ENCODE data around the gene TAC4.
"Not testable (repeated sequence)": the region's sequence is repeated elsewhere in the genome, so short reads cannot be mapped to it uniquely, and the experiment has no call there.

TAC4 gene

DNA sequence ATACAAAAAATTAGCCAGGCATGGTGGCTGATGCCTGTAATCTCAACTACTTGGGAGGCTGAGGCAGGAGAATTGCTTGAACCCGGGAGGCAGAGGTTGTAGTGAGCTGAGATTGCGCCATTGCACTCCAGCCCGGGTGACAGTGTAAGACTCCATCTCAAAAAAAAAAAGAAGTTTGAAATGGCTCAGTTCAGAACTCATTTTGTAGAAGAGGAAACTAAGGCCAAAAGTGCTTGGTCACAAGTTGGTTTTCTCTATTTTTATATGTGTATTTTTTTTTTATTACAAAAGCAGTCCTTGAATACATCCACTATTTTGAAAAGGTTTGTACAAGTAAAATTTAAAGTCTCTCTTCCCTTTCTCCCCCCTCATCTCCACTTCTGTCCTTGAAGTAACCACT, 5.5 kb downstream of the TAC4 start:
- H3K27ac Mint-ChIP-seq = no peak overlapping the region
- peaks cover 12% of the 10 kb centered on the region for H3K36me3 Mint-ChIP-seq (ENCODE audit: low read depth)
- no peaks in the 10 kb centered on the region for H3K9me3 Mint-ChIP-seq
- no peaks in the 10 kb centered on the region for H3K27me3 Mint-ChIP-seq (ENCODE audit: low read depth)
- peaks cover 6% of the 10 kb centered on the region for H3K4me1 Mint-ChIP-seq (ENCODE audit: low read depth)
- no peak overlapping the region for H3K4me3 Mint-ChIP-seq

DNA sequence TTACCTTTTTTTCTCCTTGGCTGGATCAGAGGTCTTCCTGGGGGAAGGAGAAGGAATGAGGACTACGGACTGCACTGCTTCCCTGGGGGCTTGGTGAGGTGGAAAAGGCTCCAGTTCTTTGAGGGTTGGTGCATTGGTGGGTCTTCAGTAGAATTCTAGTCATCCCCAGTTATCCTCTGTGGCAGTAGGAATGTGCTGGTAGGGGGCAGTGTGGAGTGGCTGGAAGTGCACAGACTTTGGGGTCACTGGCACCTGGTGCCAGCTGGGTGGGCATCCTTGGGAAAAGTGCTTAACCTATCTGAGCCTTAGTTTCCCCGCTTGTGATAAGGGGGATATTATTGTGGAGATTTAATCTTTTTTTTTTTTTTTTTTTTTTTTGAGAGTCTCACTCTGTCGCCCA, 6.3 kb downstream of the TAC4 start:
- Mint-ChIP-seq H3K36me3 (ENCODE audit: low read depth) (peaks cover 10% of the 10 kb centered on the region), H3K27ac (no peak overlapping the region), H3K4me1 (ENCODE audit: low read depth) (peaks cover 6% of the 10 kb centered on the region), H3K4me3 (no peak overlapping the region), H3K27me3 (ENCODE audit: low read depth) (no peaks in the 10 kb centered on the region), H3K9me3 (no peaks in the 10 kb centered on the region)

DNA sequence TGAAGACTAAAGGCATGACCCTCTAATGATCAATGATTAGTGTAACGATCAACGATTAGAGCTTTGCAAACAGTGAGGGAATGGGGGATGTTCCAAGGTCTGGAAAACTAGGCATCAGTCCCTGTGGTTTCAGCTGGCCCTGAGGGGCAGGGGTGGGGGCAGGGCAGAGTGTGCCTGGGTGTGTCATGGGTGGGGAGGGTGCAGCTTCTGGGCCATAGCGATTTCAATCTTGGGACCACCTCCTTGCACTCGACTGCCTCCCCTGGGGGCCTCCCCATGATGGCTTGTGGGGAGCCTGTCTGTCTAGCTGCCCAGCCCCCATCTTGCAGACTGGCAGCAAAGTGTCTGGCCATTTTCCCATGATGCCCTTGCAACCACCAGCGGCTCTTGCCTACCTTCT, 8.4 kb downstream of the TAC4 start:
- H3K9me3 Mint-ChIP-seq = no peaks in the 10 kb centered on the region
- H3K4me1 Mint-ChIP-seq (ENCODE audit: low read depth) = no peaks in the 10 kb centered on the region
- H3K36me3 Mint-ChIP-seq (ENCODE audit: low read depth) = peaks cover 15% of the 10 kb centered on the region

DNA sequence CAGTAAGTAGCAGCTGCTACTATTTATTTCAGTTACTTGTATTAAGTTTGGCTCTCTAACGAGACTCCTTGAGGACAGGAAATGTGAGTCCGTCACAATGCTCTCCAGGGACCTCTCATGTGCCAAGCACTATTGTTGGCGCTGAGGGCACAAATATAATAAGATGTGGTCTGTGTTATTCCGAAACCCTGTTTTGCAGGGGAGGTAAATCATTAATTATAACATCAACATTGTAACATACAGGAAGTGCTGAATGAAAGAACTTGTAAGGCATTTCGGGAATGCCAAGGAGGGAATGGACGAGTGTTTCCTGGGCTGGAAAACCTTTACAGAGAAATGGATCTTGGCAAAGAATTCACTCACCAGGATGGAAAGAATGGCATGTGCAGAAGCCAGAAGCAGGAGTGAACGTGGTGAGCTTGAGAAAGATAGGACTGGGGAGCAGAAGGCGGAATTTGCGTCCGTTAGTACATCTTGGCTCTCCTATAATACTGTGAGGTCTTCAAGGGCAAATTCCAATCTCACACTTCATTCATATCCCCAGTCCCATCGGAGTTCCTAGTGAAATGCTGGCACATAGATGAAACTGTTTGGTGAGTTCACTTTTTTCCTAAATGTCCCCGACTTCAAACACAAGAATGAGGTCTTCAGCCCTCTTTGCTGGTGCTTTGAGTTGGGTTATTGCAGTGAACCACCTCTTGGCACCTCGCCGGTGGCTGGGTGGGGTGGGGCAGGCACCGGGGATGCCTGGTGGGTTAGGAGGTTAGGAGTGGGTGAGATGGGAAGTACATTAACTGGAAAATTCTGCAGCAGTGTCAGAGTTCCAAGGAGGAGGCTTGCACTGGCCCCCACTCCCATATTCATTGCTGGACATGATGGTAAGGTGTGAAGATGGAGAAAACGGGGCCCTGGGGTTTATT, 11.5 kb downstream of the TAC4 start:
- Mint-ChIP-seq H3K4me1 (ENCODE audit: low read depth) (no peaks in the 10 kb centered on the region), H3K27me3 (ENCODE audit: low read depth) (no peaks in the 10 kb centered on the region), H3K27ac (no peak overlapping the region), H3K36me3 (ENCODE audit: low read depth) (peaks cover 24% of the 10 kb centered on the region), H3K4me3 (no peak overlapping the region), H3K9me3 (no peaks in the 10 kb centered on the region)

More for the DNA sequence above, 8.4 kb downstream of the TAC4 start:
- no peak overlapping the region for H3K27ac Mint-ChIP-seq
- H3K27me3 Mint-ChIP-seq (ENCODE audit: low read depth) = no peaks in the 10 kb centered on the region
- no peak overlapping the region for H3K4me3 Mint-ChIP-seq

DNA sequence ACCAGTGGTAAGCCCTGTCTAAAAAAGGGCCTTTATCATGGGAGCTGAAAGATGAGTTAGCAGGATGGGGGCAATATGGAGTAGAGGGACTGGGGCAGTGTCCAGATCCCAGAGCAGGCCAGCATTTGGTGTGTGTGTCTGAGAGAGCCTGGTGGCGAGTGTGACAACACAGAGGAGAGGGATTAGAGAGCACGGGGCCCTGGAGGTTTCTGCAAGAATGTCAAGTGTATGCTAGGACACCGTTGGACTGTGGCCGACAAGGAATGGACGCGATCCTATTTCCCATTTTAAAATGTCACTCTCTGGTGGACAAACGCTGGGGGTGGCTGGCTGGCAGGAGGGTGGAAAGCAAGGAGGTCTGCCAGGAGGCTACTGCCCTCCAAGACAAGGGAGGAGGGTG, 12.4 kb downstream of the TAC4 start:
- no peak overlapping the region for H3K27ac Mint-ChIP-seq
- H3K27me3 Mint-ChIP-seq (ENCODE audit: low read depth) = no peaks in the 10 kb centered on the region
- H3K4me3 Mint-ChIP-seq = no peak overlapping the region
- no peaks in the 10 kb centered on the region for H3K9me3 Mint-ChIP-seq
- no peaks in the 10 kb centered on the region for H3K4me1 Mint-ChIP-seq (ENCODE audit: low read depth)
- peaks cover 24% of the 10 kb centered on the region for H3K36me3 Mint-ChIP-seq (ENCODE audit: low read depth)

DNA sequence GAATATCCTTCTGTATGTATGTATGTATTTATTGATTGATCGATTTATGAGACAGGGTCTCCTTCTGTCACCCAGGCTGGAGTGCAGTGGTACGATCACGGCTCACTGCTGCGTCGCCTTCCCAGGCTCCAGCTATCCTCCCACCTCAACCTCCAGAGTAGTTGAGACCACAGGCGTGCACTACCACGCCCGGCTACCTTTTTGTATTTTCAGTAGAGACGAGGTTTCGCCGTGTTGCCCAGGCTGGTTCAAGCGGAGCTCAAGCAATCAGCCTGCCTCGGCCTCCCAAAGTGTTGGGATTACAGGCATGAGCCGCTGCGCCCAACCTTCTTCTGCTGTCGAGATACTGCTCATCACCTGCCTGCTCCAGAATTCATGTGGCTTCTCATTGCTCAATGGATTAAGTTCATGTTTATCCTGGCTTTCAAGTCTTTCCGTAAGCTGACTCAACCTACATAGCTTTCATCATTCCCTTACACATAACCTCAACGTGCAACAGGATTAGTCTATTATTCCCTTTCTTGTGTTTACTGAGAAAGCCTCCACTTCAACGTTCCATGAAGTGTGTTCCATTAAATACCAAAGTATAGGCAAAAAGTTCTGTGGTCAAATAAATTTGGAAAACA, 13.6 kb downstream of the TAC4 start:
- H3K4me3 Mint-ChIP-seq = no peak overlapping the region
- H3K27me3 Mint-ChIP-seq (ENCODE audit: low read depth) = no peaks in the 10 kb centered on the region

DNA sequence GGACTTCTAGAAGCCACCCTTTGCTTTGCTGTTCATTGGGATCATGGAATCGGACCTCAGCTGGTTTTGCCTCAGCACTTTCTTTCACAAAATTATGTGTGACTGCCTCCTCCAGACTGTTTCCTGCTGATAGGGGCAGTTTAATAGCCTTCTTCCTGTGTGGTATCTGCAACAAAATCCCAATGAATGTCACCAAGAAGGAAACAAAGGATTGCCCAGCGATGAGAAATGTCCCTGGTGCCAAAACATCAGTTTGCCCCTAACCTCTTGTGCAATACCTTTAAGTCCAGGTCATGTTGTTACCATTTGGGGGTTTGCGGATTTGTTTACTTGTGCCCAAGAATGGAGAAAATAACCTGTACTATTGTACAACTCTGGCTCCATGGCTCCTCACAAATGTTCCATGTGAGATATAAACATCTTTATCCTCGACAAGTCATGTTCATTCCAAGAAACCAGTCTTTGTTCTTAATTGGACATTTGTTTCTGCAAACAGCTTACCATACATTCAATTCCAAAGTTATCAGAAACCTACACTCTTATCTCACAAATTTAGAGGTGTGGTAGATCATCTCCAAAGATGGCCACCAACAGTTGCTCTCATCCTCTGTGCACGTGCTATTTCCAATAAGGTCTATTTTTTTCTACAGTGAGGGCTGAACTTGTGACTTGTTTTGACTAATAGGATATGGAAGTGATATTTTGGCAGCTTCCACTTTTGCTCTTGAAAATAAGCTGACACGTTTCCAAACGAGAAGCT, 14.8 kb downstream of the TAC4 start:
- H3K36me3 Mint-ChIP-seq (ENCODE audit: low read depth) = peaks cover 32% of the 10 kb centered on the region
- no peak overlapping the region for H3K4me3 Mint-ChIP-seq
- no peaks in the 10 kb centered on the region for H3K9me3 Mint-ChIP-seq
- H3K27me3 Mint-ChIP-seq (ENCODE audit: low read depth) = no peaks in the 10 kb centered on the region
- no peak overlapping the region for H3K27ac Mint-ChIP-seq
- H3K4me1 Mint-ChIP-seq (ENCODE audit: low read depth) = peaks cover 4% of the 10 kb centered on the region

More for the DNA sequence above, 13.6 kb downstream of the TAC4 start:
- Mint-ChIP-seq H3K4me1 (ENCODE audit: low read depth) (no peaks in the 10 kb centered on the region), H3K27ac (no peak overlapping the region), H3K9me3 (no peaks in the 10 kb centered on the region), H3K36me3 (ENCODE audit: low read depth) (peaks cover 22% of the 10 kb centered on the region)

DNA sequence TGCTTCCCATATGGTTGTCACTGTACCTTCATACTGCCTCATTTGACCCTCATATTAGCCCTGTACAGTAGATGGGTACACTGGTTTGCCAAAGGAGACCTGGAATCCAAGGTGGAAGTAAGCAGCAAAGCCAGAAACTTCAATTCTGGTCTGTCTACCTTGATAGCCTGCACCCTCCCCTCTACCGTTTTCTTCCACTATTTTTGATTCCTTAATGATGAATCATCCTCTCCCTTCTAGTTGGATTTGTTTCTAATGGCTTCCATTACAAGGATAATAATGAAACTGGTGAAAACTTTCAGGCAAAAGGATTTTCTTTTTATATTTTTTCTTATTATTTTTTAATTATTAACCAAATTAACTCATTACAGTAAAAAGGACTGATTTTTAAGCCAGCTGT, 17.3 kb downstream of the TAC4 start:
- Mint-ChIP-seq H3K4me1 (ENCODE audit: low read depth) (peaks cover 4% of the 10 kb centered on the region), H3K27me3 (ENCODE audit: low read depth) (no peaks in the 10 kb centered on the region), H3K36me3 (ENCODE audit: low read depth) (peaks cover 45% of the 10 kb centered on the region), H3K27ac (no peak overlapping the region), H3K4me3 (no peak overlapping the region), H3K9me3 (no peaks in the 10 kb centered on the region)

DNA sequence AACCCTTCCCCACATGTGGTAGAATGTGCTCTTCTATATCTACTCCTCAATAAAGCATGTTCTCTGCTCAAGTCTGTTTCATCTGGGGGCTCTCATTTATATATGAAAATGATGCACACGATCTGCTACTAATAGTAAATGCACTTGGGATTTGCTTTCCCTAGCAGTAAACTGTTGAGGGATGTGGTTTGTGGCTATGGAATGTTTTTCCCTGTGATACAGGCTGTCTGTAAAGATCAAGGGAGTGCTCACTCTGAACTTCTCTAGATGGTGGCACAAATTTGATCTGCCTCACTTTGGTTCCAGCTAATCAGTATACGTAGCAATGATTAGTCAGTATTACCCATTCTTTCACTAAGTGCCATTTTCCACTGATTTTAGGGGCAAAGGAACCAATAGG, 18.8 kb downstream of the TAC4 start:
- Mint-ChIP-seq H3K27me3 (ENCODE audit: low read depth) (no peaks in the 10 kb centered on the region), H3K4me3 (no peak overlapping the region), H3K36me3 (ENCODE audit: low read depth) (peaks cover 50% of the 10 kb centered on the region), H3K9me3 (no peaks in the 10 kb centered on the region), H3K4me1 (ENCODE audit: low read depth) (peaks cover 4% of the 10 kb centered on the region), H3K27ac (no peak overlapping the region)

DNA sequence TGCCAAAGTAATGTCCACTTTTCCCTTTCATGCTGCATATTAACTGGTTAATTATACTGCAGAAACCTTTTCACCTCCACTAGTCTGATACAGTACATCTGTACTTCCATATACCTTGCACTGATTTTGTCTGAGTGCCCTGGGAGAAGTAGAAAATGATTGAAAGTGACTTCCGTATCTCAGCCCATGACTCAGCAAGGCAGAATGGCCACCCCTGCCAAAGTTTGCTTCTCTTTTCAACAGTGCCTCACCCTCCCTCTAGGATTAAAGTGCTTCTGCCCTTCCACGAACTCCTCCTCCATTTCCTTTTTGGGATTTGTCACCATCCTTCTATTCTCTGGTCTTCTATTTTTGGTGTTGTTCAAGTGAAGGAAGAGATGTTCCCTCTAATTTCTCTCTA, 19.5 kb downstream of the TAC4 start:
- H3K9me3 Mint-ChIP-seq; H3K4me1 Mint-ChIP-seq (ENCODE audit: low read depth); H3K27ac Mint-ChIP-seq; H3K4me3 Mint-ChIP-seq; H3K27me3 Mint-ChIP-seq (ENCODE audit: low read depth): not testable (repeated sequence)
- peaks cover 50% of the 10 kb centered on the region for H3K36me3 Mint-ChIP-seq (ENCODE audit: low read depth)

DNA sequence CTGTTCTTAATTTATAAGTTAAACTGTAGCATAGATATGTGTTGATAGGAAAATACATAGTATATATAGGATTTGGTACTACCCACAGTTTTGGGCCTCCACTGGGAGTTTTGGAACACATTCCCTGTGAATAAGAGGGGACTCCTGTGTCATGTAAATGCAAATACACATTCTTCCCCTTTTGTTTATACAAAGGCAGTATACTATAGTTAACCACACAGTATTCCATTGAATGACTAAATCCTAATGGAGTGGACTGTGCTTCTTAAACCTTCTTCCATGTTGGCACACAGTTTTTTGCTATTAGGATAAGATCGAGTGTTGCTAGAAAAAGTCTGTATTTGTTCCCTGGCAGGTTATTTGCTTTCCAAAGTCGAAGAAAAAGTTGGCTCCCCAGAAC, 22.2 kb downstream of the TAC4 start:
- Mint-ChIP-seq H3K4me3 (no peak overlapping the region), H3K27me3 (ENCODE audit: low read depth) (no peaks in the 10 kb centered on the region), H3K9me3 (no peaks in the 10 kb centered on the region), H3K36me3 (ENCODE audit: low read depth) (peaks cover 59% of the 10 kb centered on the region), H3K27ac (no peak overlapping the region), H3K4me1 (ENCODE audit: low read depth) (peaks cover 7% of the 10 kb centered on the region)

DNA sequence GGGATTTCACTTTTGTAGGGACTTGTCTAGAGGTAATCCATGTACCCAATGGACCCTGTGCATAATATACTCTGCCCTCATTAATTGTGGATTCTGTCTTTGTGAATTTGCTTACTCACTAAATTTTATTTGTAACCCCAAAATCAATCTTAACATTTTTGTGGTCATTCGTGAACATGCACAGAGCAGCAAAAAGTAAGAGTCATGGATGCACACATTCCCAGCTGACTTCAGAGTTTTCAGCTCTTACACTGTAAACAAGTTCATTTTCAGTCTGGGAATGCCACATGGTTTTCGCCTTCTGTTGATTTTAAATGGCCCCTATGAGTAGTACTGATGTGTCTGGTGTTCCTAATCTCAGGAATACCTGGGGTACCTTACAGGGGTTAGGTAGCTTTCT, 24.3 kb downstream of the TAC4 start:
- Mint-ChIP-seq H3K9me3 (no peaks in the 10 kb centered on the region), H3K4me3 (no peak overlapping the region), H3K36me3 (ENCODE audit: low read depth) (peaks cover 59% of the 10 kb centered on the region), H3K27me3 (ENCODE audit: low read depth) (no peaks in the 10 kb centered on the region), H3K4me1 (ENCODE audit: low read depth) (peaks cover 10% of the 10 kb centered on the region), H3K27ac (no peak overlapping the region)

DNA sequence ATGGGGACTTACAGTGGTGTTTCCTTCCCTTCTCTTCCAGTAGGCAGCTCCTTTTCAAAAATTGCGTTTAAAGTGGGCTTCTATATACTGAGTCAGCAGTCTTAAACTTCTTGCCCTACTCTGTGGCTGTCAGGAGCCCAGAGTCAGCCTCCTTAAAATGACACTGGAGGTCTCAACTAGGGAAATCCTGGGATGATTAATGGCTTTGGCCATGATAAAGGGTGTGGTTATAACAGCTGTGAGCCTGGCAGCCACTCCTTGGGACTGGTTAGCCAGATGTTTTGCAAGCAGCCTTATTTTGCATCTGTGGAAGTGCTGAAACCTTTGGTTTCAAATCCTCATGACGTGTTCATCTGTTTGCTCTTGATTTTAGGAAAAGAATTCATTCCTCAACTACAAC, 25.0 kb downstream of the TAC4 start:
- Mint-ChIP-seq H3K27me3 (ENCODE audit: low read depth) (no peaks in the 10 kb centered on the region), H3K4me3 (no peak overlapping the region), H3K36me3 (ENCODE audit: low read depth) (peaks cover 60% of the 10 kb centered on the region), H3K9me3 (no peaks in the 10 kb centered on the region), H3K4me1 (ENCODE audit: low read depth) (peaks cover 15% of the 10 kb centered on the region), H3K27ac (no peak overlapping the region)

DNA sequence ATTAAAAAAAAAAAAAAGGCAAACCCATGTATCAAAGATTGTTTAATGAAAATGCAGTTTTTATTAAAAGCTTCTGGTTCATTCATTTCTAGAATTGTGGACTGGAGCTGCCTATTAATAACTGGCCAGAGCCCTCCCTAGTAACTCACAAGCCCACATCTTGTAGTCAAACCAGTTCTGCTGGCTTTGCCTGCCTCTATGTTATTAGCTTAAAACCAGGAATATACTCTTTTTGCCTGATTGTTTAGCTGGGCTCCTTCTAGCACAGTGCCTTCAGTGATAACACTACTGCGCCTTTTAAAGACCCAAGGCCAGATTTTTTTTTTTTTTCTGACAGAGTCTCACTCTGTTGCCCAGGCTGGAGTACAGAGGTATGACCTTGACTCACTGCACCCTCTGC, 26.0 kb downstream of the TAC4 start:
- no peak overlapping the region for H3K4me3 Mint-ChIP-seq
- no peak overlapping the region for H3K27ac Mint-ChIP-seq
- no peaks in the 10 kb centered on the region for H3K9me3 Mint-ChIP-seq
- no peaks in the 10 kb centered on the region for H3K27me3 Mint-ChIP-seq (ENCODE audit: low read depth)
- peaks cover 57% of the 10 kb centered on the region for H3K36me3 Mint-ChIP-seq (ENCODE audit: low read depth)
- peaks cover 24% of the 10 kb centered on the region for H3K4me1 Mint-ChIP-seq (ENCODE audit: low read depth)

DNA sequence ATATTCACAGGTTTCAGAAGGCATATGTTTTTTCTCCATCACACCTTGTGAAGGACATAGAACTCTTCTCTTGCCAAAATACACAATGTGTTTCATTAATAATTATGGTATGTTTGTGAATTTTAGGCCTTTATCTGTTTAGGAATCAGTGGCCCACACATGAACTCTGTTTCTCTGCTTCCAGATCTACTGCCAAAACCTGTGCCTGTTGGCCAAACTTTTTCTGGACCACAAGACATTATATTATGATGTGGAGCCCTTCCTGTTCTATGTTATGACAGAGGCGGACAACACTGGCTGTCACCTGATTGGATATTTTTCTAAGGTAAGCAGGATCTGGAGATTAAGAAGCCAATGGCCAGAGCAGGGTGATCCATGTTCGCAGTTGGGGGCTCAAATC, 26.4 kb downstream of the TAC4 start:
- Mint-ChIP-seq H3K27ac (no peak overlapping the region), H3K4me3 (no peak overlapping the region), H3K4me1 (ENCODE audit: low read depth) (peaks cover 26% of the 10 kb centered on the region), H3K27me3 (ENCODE audit: low read depth) (no peaks in the 10 kb centered on the region), H3K36me3 (ENCODE audit: low read depth) (peaks cover 61% of the 10 kb centered on the region), H3K9me3 (no peaks in the 10 kb centered on the region)
